HG03432 (cell line): ENCODE measurements around the gene CORO7.

Experiments used
- ATAC-seq: cut with Tn5 transposase; IDR thresholded peaks from one replicate; pipeline ENCODE4 v1.9.1; 2021; ENCODE audit warnings: mild to moderate bottlenecking, moderate library complexity; ENCODE audit not compliant: unreplicated experiment

The CORO7 gene

GRCh38 chr16:4426722-4427372, 10.5 kb upstream of the CORO7 start:
- ATAC-seq: no peak

GRCh38 chr16:4426021-4426684, 9.8 kb upstream of the CORO7 start:
- peak; percentile 38 for ATAC-seq

GRCh38 chr16:4425378-4426020, 9.1 kb upstream of the CORO7 start, which contains the start of gene DNAJA3:
Gene DNAJA3 (plus strand): TSS chr16:4425868. CDS start chr16:4425882, 14 bp downstream.
- ATAC-seq: peak; percentile 87

GRCh38 chr16:4420505-4421105, 4.2 kb upstream of the CORO7 start:
- ATAC-seq: no peak

GRCh38 chr16:4419402-4419959, 3.1 kb upstream of the CORO7 start:
- no peak for ATAC-seq

GRCh38 chr16:4415538-4416199, 727 bp downstream of the CORO7 start:
- ATAC-seq: peak; percentile 26

- peak; percentile 63 for ATAC-seq
These were observed 2.0 kb downstream of the CORO7 start for GRCh38 chr16:4414187-4414917.

GRCh38 chr16:4412854-4413253, 3.5 kb downstream of the CORO7 start:
- ATAC-seq: no peak

- no peak for ATAC-seq
These were observed 4.2 kb downstream of the CORO7 start for GRCh38 chr16:4412159-4412558.

GRCh38 chr16:4411684-4412083, 4.7 kb downstream of the CORO7 start:
- ATAC-seq: no peak

- ATAC-seq: no peak
These were observed 5.9 kb downstream of the CORO7 start for GRCh38 chr16:4410335-4411075.

- no peak for ATAC-seq
These were observed 7.1 kb downstream of the CORO7 start for GRCh38 chr16:4409081-4409932.

GRCh38 chr16:4408323-4408690, 8.1 kb downstream of the CORO7 start:
- no peak for ATAC-seq

GRCh38 chr16:4407543-4408322, 8.7 kb downstream of the CORO7 start:
- no peak for ATAC-seq

- ATAC-seq: no peak
These were observed 11.3 kb downstream of the CORO7 start for GRCh38 chr16:4404967-4405696.

- no peak for ATAC-seq
These were observed 12.0 kb downstream of the CORO7 start for GRCh38 chr16:4404247-4404966.
